Measurements from ENCODE around the gene SPRTN. TPM values are rescaled to one million over a fixed set of nuclear protein-coding genes. Genes with fewer than 3 reads are reported as not detected.

The SPRTN gene
- total RNA-seq, 6 experiments from 2014 or later: 3.3 to 6.4 (median 4.8) TPM

DNA sequence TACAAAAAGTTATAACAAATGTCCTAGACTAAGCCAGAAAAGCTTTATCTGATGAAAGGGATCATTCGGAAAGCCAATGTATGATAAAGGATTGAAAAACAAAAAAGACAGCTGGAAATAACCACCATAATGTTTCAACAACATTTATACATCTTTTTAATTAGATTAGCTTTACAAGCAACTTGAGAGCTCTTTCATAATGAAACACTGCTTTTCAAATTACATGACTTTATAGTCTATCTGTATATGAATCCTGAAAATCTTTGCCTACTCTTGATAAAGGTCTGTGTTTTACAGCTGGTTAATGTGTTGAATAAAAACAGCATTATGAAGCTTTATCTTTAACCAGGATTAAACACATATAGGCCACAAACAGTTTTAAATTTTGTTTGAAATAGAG lies 25.5 kb downstream of the SPRTN start:
- Histone ChIP-seq H3K27ac (no peak overlapping the region), H3K4me3 (no peak overlapping the region), H3K27me3 (no peaks in the 10 kb centered on the region), H3K36me3 (peaks cover 0 to 13% (median 3%) of the 10 kb centered on the region in 4 donors), H3K4me1 (no peaks in the 10 kb centered on the region), H3K9me3 (no peaks in the 10 kb centered on the region)
- TF ChIP-seq, protein P1, sequence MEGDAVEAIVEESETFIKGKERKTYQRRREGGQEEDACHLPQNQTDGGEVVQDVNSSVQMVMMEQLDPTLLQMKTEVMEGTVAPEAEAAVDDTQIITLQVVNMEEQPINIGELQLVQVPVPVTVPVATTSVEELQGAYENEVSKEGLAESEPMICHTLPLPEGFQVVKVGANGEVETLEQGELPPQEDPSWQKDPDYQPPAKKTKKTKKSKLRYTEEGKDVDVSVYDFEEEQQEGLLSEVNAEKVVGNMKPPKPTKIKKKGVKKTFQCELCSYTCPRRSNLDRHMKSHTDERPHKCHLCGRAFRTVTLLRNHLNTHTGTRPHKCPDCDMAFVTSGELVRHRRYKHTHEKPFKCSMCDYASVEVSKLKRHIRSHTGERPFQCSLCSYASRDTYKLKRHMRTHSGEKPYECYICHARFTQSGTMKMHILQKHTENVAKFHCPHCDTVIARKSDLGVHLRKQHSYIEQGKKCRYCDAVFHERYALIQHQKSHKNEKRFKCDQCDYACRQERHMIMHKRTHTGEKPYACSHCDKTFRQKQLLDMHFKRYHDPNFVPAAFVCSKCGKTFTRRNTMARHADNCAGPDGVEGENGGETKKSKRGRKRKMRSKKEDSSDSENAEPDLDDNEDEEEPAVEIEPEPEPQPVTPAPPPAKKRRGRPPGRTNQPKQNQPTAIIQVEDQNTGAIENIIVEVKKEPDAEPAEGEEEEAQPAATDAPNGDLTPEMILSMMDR (IDR thresholded peaks at IDR 0.05): no peak
- no peak for TF ChIP-seq POLR2A (IDR thresholded peaks at IDR 0.05)
- no peak for ATAC-seq
- 48% methylated on average over 1 of the region's 1 CpG for WGBS (ENCODE audit: insufficient coverage, low coverage, low lambda C conversion rate, missing lambda C conversion rate)
- DNase-seq: no peak
- intact Hi-C loops (cut with DNase I): no loop called here

DNA sequence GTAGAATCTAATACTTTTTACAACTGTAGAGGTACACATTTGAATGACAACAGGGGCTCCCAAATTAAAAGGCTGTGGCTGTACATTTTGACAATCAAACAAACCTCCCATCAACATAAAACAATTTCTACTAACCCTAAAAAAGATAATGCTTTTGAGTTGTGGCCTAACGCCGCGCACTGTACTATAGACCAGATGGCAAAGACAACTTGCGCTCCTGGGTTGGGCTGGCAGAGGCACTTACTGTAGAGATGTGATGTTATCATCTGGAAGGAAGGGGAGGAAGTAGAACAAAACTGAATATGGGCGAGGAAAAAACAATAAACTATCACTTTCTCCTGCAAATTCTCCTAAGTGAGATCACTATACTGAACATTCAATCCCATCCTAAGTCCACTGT lies 26.1 kb downstream of the SPRTN start:
- Histone ChIP-seq H3K27me3 (no peaks in the 10 kb centered on the region), H3K4me3 (no peak overlapping the region), H3K9me3 (no peaks in the 10 kb centered on the region), H3K4me1 (no peaks in the 10 kb centered on the region), H3K27ac (no peak overlapping the region), H3K36me3 (peaks cover 0 to 13% (median 3%) of the 10 kb centered on the region in 4 donors)
- TF ChIP-seq, protein P1 (IDR thresholded peaks at IDR 0.05): no peak
- no peak for TF ChIP-seq POLR2A (IDR thresholded peaks at IDR 0.05)
- DNase-seq (no peak), ATAC-seq (no peak)
- intact Hi-C loops (cut with DNase I): no loop called here
- WGBS (ENCODE audit: insufficient coverage, low coverage, low lambda C conversion rate, missing lambda C conversion rate): 82% methylated on average over 4 of the region's 5 CpGs

DNA sequence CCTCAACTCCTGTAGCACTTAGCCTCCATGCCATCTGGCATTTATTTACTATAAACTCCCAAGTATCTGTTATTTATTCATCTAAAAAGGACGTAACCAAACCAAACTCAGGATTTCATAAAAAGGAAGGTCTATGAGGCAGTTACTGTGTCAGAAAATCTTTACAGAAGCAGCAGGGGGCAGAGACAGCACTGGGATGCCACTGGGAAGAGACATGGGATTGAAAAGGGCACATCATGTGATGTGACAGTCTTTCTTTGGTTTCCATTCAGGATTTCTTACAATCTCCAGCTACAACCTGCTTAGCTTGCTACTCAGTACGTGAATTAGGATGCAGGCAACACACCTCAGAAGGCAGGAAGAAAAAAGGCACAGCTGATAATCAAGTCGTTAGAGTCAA lies 31.2 kb downstream of the SPRTN start:
- Histone ChIP-seq H3K4me3 (no peak overlapping the region), H3K27me3 (no peaks in the 10 kb centered on the region), H3K9me3 (no peaks in the 10 kb centered on the region), H3K4me1 (no peaks in the 10 kb centered on the region), H3K27ac (no peak overlapping the region), H3K36me3 (peaks cover 0 to 23% (median 3%) of the 10 kb centered on the region in 4 donors)
- intact Hi-C loops (cut with DNase I): no loop called here
- 72% methylated on average over 3 of the region's 3 CpGs for WGBS (ENCODE audit: insufficient coverage, low coverage, low lambda C conversion rate, missing lambda C conversion rate)
- TF ChIP-seq, protein P1 (IDR thresholded peaks at IDR 0.05): no peak
- TF ChIP-seq POLR2A (IDR thresholded peaks at IDR 0.05): no peak
- peak in 2 of 4 donors; percentile 23 to 37 for ATAC-seq
- DNase-seq: no peak

DNA sequence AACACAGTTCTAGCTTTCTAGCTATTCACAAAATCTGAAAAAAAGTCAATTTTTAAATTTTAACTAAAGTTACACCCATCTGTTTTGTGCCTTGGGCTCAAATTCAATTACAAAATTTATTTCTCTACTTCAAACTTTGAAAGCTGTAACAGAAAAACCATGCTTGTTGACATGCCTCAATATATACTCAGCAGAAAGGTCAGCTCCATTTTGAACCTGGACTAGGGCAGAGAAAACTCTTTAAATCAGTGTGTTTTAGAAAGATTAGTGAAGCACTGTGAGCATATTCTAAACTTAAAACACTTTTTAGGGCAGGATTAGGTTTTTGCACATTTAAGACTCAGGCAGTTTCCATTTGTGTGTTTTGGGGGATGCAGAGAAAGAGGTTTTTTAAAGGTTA lies 34.4 kb downstream of the SPRTN start:
- no peak overlapping the region for H3K27ac ChIP-seq
- ATAC-seq: no peak
- peaks cover 0 to 10% (median 4%) of the 10 kb centered on the region in 4 donors for H3K4me1 ChIP-seq
- TF ChIP-seq, protein P1 (IDR thresholded peaks at IDR 0.05): no peak
- no peak for TF ChIP-seq POLR2A (IDR thresholded peaks at IDR 0.05)
- H3K9me3 ChIP-seq: no peaks in the 10 kb centered on the region
- intact Hi-C loops (cut with DNase I): no loop called here
- no peak overlapping the region for H3K4me3 ChIP-seq
- no peak for DNase-seq
- peaks cover 0 to 9% (median 0%) of the 10 kb centered on the region in 4 donors for H3K36me3 ChIP-seq
- no peaks in the 10 kb centered on the region for H3K27me3 ChIP-seq

DNA sequence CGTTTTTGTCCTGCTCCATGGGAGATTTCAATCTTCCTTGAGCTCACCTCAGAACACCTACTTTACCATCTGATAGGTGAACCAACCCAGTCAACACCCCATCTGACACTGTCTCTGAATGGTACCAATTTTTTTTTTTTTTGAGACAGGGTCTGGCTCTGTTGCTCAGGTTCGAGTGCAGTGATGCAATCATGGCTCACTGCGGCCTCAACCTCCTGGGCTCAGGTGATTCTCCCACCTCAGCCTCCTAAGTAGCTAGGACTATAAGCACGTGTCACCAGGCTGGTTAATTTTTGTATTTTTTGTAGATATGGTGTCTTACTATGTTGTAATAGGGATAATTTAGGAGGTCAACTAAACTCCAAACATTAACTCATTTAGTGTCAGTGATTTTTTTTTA lies 36.3 kb downstream of the SPRTN start:
- Histone ChIP-seq H3K27me3 (no peaks in the 10 kb centered on the region), H3K36me3 (peaks cover 0 to 9% (median 0%) of the 10 kb centered on the region in 4 donors), H3K9me3 (no peaks in the 10 kb centered on the region), H3K4me1 (peaks cover 0 to 16% (median 7%) of the 10 kb centered on the region in 4 donors), H3K27ac (no peak overlapping the region), H3K4me3 (no peak overlapping the region)
- intact Hi-C loops (cut with DNase I): no loop called here
- 97% methylated on average over 3 of the region's 4 CpGs for WGBS (ENCODE audit: insufficient coverage, low coverage, low lambda C conversion rate, missing lambda C conversion rate)
- TF ChIP-seq, protein P1 (IDR thresholded peaks at IDR 0.05): no peak
- TF ChIP-seq POLR2A (IDR thresholded peaks at IDR 0.05): no peak
- ATAC-seq: no peak
- no peak for DNase-seq

Data from right lobe of liver (tissue), 6 donors.